ENCODE measurements around the gene STPG2.

- TF ChIP-seq CTCF (conservative IDR thresholded peaks at IDR 0.05; ENCODE audit: low read length) (no peak), EZH2phosphoT487 (IDR thresholded peaks at IDR 0.05; ENCODE audit: borderline replicate concordance, low read depth, low read length) (no peak)
Observed at GRCh38 chr4:97942951-97943350, 200.3 kb downstream of the STPG2 start.
